ENCODE data around the gene PDZD8. TPM values are rescaled to one million over a fixed set of nuclear protein-coding genes. Genes with fewer than 3 reads are reported as not detected.

Gene PDZD8
- total RNA-seq, 6 experiments from 2014 or later, result 33.5 to 59.7 (median 46.4) TPM

Other genes with a start within 250 kb of the PDZD8 start
- not detected for gene VAX1, start 237.2 kb downstream of the PDZD8 start, total RNA-seq
- not detected for gene KCNK18, start 178.0 kb downstream of the PDZD8 start, total RNA-seq
- 1 to 10 TPM in 1 of 6 experiments, under 1 TPM in 5; 0.04 to 1.1 (median 0.20) TPM for gene SLC18A2, start 134.3 kb downstream of the PDZD8 start, total RNA-seq
- not detected for gene EMX2, start 167.3 kb upstream of the PDZD8 start, total RNA-seq

All from right lobe of liver (tissue), 5 donors.